AG09309 (cell line): ENCODE measurements around the gene PPP2R3B.

Source experiments
- DNase-seq: peaks from one replicate; pipeline ENCODE4 v3.0.0-alpha.2; 2010; ENCODE audit warnings: low read depth
- H3K4me3 ChIP-seq: 2 replicates; pipeline ENCODE4 v1.5.1; 2011; ENCODE audit warnings: mild to moderate bottlenecking, low read depth, low read length, moderate library complexity; ENCODE audit not compliant: control insufficient read depth
- TF ChIP-seq, protein P1 (sequence below): IDR thresholded peaks from 2 replicates; pipeline ENCODE4 v1.5.1; 2011; ENCODE audit warnings: mild to moderate bottlenecking, low read depth, low read length, inconsistent platforms; ENCODE audit not compliant: insufficient read depth, control insufficient read depth; ENCODE audit errors: missing control alignments

PPP2R3B gene

DNA sequence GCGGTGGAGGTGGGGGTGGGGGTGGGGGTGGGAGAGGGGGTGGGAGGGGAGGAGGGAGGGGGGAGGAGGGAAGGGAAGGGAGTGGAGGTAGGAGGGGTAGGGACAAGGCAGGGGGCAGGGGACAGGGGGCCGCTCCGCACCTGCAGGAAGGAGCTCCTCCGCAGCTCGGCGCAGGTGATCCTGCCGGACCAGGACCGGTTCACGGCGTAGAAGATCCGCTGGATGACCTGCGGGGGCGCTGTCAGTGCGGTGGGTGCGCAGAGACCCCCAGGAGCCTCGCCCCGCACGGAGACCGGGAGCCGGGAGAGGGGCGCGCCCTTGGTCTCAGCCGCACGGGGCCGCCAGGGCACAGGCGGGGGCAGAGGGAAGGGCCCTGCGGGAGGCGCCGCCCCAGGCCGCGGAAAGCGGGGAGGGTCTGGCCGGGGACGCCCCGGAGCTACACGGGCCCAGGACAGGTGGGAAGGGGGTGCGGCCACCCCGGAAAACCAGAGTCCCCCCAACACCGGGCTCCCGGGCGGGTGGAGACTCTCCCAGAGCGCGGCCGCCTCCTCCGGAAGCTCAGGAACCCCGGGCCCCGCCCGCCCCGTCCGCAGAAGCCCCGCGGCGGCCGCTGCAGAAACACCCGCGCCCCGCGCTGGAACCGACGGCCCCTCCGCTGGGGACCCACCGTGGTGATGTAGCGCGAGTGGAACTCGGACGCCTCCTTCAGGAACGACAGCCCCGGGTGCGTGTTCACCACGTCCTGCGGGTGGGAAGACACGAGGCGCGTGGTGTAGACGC lies 40.5 kb downstream of the PPP2R3B start:
- DNase-seq = no peak
- H3K4me3 ChIP-seq = no peak overlapping the region
- TF ChIP-seq, protein P1, sequence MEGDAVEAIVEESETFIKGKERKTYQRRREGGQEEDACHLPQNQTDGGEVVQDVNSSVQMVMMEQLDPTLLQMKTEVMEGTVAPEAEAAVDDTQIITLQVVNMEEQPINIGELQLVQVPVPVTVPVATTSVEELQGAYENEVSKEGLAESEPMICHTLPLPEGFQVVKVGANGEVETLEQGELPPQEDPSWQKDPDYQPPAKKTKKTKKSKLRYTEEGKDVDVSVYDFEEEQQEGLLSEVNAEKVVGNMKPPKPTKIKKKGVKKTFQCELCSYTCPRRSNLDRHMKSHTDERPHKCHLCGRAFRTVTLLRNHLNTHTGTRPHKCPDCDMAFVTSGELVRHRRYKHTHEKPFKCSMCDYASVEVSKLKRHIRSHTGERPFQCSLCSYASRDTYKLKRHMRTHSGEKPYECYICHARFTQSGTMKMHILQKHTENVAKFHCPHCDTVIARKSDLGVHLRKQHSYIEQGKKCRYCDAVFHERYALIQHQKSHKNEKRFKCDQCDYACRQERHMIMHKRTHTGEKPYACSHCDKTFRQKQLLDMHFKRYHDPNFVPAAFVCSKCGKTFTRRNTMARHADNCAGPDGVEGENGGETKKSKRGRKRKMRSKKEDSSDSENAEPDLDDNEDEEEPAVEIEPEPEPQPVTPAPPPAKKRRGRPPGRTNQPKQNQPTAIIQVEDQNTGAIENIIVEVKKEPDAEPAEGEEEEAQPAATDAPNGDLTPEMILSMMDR = no peak

GRCh38 chrX:345020-345925 lies 41.4 kb downstream of the PPP2R3B start:
- TF ChIP-seq, protein P1 = no peak
- DNase-seq = no peak

DNA sequence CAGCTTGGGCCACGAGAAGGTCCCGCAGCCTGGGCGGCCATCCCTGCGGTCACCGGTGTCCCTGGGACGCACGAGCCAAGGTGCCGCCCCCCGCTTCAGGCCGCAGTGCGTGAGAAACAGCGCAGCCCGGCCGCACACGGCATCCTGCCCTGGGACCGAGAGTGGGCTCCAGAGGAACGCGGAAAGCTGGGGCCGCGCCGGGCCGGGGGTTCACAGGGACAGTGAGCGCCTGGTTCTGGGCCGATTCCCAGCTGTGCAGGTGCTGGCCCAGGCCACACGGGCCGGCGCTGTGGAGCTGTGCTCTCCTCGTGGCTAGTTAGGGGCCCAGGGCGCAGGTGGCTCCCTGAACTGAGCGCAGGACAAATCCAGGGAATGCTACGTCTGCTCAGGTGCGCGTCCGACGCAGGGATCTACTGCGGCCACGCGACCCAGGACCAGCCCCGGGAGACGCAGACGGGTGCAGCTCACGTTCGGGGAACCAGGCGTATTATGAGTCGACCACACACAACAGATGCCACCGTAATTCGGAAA lies 42.3 kb downstream of the PPP2R3B start:
- no peak overlapping the region for H3K4me3 ChIP-seq
- DNase-seq = no peak
- TF ChIP-seq, protein P1 = no peak

More at GRCh38 chrX:345020-345925, 41.4 kb downstream of the PPP2R3B start:
- no peak overlapping the region for H3K4me3 ChIP-seq

- TF ChIP-seq, protein P1 = no peak
- no peak overlapping the region for H3K4me3 ChIP-seq
- no peak for DNase-seq
These were observed 45.1 kb downstream of the PPP2R3B start for GRCh38 chrX:341541-342101.

- no peak overlapping the region for H3K4me3 ChIP-seq
- no peak for DNase-seq
- TF ChIP-seq, protein P1 = no peak
These were observed 45.9 kb downstream of the PPP2R3B start for GRCh38 chrX:340641-341423.
